HEK293 (cell line): ENCODE data around the gene LINGO1.
A peak's percentile ranks its signal among the peaks of the same experiment; 100 is the strongest.

ENCODE experiments used
- CTCF ChIA-PET: fragments of 350-600 bp; formaldehyde crosslinking; extraction: SDS; loops from one replicate; lab custom pipeline; 2021; ENCODE audit warnings: antibody characterized with exemption; lab: Yijun Ruan, JAX
- POLR2A ChIA-PET: fragments of 300-600 bp; formaldehyde crosslinking; extraction: SDS; loops from one replicate; lab custom pipeline; 2020; ENCODE audit warnings: antibody characterized with exemption, inconsistent platforms; lab: Yijun Ruan, JAX
- H3K27ac ChIP-seq: fragments of 200-500 bp; sonication (Bioruptor generic); 2 replicates; pipeline ENCODE4 v1.5.1; 2014; ENCODE audit warnings: low read depth, low read length, control low read depth, inconsistent platforms; ENCODE audit errors: extremely low read depth
- H3K36me3 ChIP-seq, 2 experiments: fragments of 200-500 bp in 1 of 2; sonication (Bioruptor generic) in 1 of 2; 1 replicate in 1 of 2; 2 replicates in 1 of 2; pipeline ENCODE4 v1.5.1; 2014 to 2017; ENCODE audit warnings: inconsistent platforms in 2 of 2, low read length in 2 of 2; ENCODE audit not compliant: control insufficient read depth in 2 of 2, insufficient read depth in 1 of 2
- H3K4me1 ChIP-seq: fragments of 200-500 bp; sonication (Bioruptor generic); 2 replicates; pipeline ENCODE4 v1.5.1; 2014; ENCODE audit warnings: mild to moderate bottlenecking, low read length, inconsistent platforms; ENCODE audit not compliant: control insufficient read depth, insufficient read depth
- H3K4me3 ChIP-seq: 2 replicates; pipeline ENCODE4 v1.5.1; 2011; ENCODE audit warnings: low read depth, mild to moderate bottlenecking, control low read depth, low read length, moderate library complexity
- H3K9me3 ChIP-seq: fragments of 200-500 bp; sonication (Bioruptor generic); 2 replicates; pipeline ENCODE4 v1.5.1; 2014; ENCODE audit warnings: low read depth, low read length, inconsistent platforms; ENCODE audit not compliant: control insufficient read depth, insufficient read depth
- EGR2 ChIP-seq: fragments of 450-650 bp; formaldehyde crosslinking; IDR thresholded peaks from 2 replicates; pipeline ENCODE4 v1.5.1; 2016; ENCODE audit warnings: low read depth, missing biosample characterization, missing genetic modification characterization
- GLIS1 ChIP-seq: fragments of 450-650 bp; formaldehyde crosslinking; IDR thresholded peaks from 2 replicates; pipeline ENCODE4 v1.5.1; 2016; ENCODE audit warnings: missing biosample characterization, missing genetic modification characterization
- ZFHX2 ChIP-seq: fragments of 450-650 bp; formaldehyde crosslinking; conservative IDR thresholded peaks from 2 replicates; pipeline ENCODE4 v1.5.1; 2016; ENCODE audit warnings: missing biosample characterization, missing genetic modification characterization
- ZIC2 ChIP-seq: fragments of 450-650 bp; formaldehyde crosslinking; IDR thresholded peaks from 2 replicates; pipeline ENCODE4 v1.5.1; 2016; ENCODE audit warnings: missing biosample characterization, missing genetic modification characterization
- ZNF341 ChIP-seq: fragments of 450-650 bp; formaldehyde crosslinking; IDR thresholded peaks from 2 replicates; pipeline ENCODE4; 2016; ENCODE audit warnings: low read depth, missing biosample characterization, missing genetic modification characterization
- ZNF394 ChIP-seq: fragments of 450-650 bp; formaldehyde crosslinking; IDR thresholded peaks from 2 replicates; pipeline ENCODE4 v1.5.1; 2016; ENCODE audit warnings: missing biosample characterization, missing genetic modification characterization, mild to moderate bottlenecking, moderate library complexity, borderline replicate concordance
- ZNF398 ChIP-seq: fragments of 450-650 bp; formaldehyde crosslinking; IDR thresholded peaks from 2 replicates; pipeline ENCODE4 v1.5.1; 2017; ENCODE audit warnings: missing biosample characterization, missing genetic modification characterization
- ZNF585B ChIP-seq: fragments of 450-650 bp; formaldehyde crosslinking; IDR thresholded peaks from 2 replicates; pipeline ENCODE4 v1.5.1; 2016; ENCODE audit warnings: missing biosample characterization, missing genetic modification characterization
- ZNF707 ChIP-seq: fragments of 450-650 bp; formaldehyde crosslinking; IDR thresholded peaks from 2 replicates; pipeline ENCODE4 v1.5.1; 2016; ENCODE audit warnings: missing biosample characterization, missing genetic modification characterization
- ZNF791 ChIP-seq: fragments of 450-650 bp; formaldehyde crosslinking; IDR thresholded peaks from 2 replicates; pipeline ENCODE4 v1.5.1; 2016; ENCODE audit warnings: missing biosample characterization, missing genetic modification characterization
- ZXDB ChIP-seq: fragments of 450-650 bp; formaldehyde crosslinking; IDR thresholded peaks from 2 replicates; pipeline ENCODE4 v1.5.1; 2016; ENCODE audit warnings: missing biosample characterization, missing genetic modification characterization
- TF ChIP-seq, protein P1 (sequence below): fragments of 450-650 bp; formaldehyde crosslinking; IDR thresholded peaks from 2 replicates; pipeline ENCODE4 v1.5.1; 2016; ENCODE audit warnings: missing biosample characterization, missing genetic modification characterization
- TF ChIP-seq, protein P2 (sequence below): fragments of 450-650 bp; formaldehyde crosslinking; IDR thresholded peaks from 2 replicates; pipeline ENCODE4 v1.5.1; 2016; ENCODE audit warnings: missing biosample characterization, missing genetic modification characterization

Gene LINGO1

GRCh38 chr15:77568014-77568972 lies 64.4 kb downstream of the LINGO1 start:
- POLR2A ChIA-PET: no interaction called here
- no peaks in the 10 kb centered on the region for H3K36me3 ChIP-seq

GRCh38 chr15:77567202-77567601 lies 65.5 kb downstream of the LINGO1 start:
- no peaks in the 10 kb centered on the region for H3K9me3 ChIP-seq
- TF ChIP-seq ZFHX2 (peak; percentile 63), EGR2 (peak; percentile 60), ZNF585B (tag by site-specific recombination) (no peak), ZNF398 (tag by site-specific recombination) (no peak), ZNF707 (tag by site-specific recombination) (no peak), GLIS1 (tag by site-specific recombination) (peak; percentile 18; the same call in 1 of the 2 replicates), ZNF791 (tag by site-specific recombination) (no peak)
- TF ChIP-seq, protein P1, sequence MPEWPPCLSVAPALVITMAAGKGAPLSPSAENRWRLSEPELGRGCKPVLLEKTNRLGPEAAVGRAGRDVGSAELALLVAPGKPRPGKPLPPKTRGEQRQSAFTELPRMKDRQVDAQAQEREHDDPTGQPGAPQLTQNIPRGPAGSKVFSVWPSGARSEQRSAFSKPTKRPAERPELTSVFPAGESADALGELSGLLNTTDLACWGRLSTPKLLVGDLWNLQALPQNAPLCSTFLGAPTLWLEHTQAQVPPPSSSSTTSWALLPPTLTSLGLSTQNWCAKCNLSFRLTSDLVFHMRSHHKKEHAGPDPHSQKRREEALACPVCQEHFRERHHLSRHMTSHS: no peak
- TF ChIP-seq, all 188 proteins: peak for 3
- CTCF ChIA-PET: interaction anchor here (0.6 to 5.3 kb wide), 4 partner anchors 23 to 450 kb away, joined by 3 to 33 read pairs (median 4); no protein-coding TSS in a partner anchor
- POLR2A ChIA-PET: no interaction called here
- H3K36me3 ChIP-seq: no peaks in the 10 kb centered on the region
- no peak overlapping the region for H3K4me3 ChIP-seq
- peaks cover 4% of the 10 kb centered on the region; the same call in 1 of the 2 replicates for H3K4me1 ChIP-seq
- no peak overlapping the region for H3K27ac ChIP-seq

More at GRCh38 chr15:77568014-77568972, 64.4 kb downstream of the LINGO1 start:
- TF ChIP-seq, protein P2, sequence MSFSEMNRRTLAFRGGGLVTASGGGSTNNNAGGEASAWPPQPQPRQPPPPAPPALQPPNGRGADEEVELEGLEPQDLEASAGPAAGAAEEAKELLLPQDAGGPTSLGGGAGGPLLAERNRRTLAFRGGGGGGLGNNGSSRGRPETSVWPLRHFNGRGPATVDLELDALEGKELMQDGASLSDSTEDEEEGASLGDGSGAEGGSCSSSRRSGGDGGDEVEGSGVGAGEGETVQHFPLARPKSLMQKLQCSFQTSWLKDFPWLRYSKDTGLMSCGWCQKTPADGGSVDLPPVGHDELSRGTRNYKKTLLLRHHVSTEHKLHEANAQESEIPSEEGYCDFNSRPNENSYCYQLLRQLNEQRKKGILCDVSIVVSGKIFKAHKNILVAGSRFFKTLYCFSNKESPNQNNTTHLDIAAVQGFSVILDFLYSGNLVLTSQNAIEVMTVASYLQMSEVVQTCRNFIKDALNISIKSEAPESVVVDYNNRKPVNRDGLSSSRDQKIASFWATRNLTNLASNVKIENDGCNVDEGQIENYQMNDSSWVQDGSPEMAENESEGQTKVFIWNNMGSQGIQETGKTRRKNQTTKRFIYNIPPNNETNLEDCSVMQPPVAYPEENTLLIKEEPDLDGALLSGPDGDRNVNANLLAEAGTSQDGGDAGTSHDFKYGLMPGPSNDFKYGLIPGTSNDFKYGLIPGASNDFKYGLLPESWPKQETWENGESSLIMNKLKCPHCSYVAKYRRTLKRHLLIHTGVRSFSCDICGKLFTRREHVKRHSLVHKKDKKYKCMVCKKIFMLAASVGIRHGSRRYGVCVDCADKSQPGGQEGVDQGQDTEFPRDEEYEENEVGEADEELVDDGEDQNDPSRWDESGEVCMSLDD (tag by site-specific recombination): no peak
- TF ChIP-seq ZXDB (tag by site-specific recombination) (no peak), ZIC2 (tag by site-specific recombination) (peak; percentile 44; the same call in 1 of the 2 replicates)
- Histone ChIP-seq H3K4me3 (no peak overlapping the region), H3K9me3 (no peaks in the 10 kb centered on the region), H3K27ac (no peak overlapping the region), H3K4me1 (peaks cover 4% of the 10 kb centered on the region; the same call in 1 of the 2 replicates)
- CTCF ChIA-PET: interaction anchor here (1.6 to 5.3 kb wide), 2 partner anchors 25 to 65 kb away, joined by 5 to 33 read pairs; no protein-coding TSS in a partner anchor

GRCh38 chr15:77566092-77566491 lies 66.6 kb downstream of the LINGO1 start:
- POLR2A ChIA-PET: no interaction called here
- peak; percentile 49; the same call in 1 of the 2 replicates for TF ChIP-seq ZNF341 (tag by site-specific recombination)
- peak; percentile 17; the same call in 1 of the 2 replicates for TF ChIP-seq ZIC2 (tag by site-specific recombination)
- TF ChIP-seq ZNF394 (tag by site-specific recombination): no peak
- H3K27ac ChIP-seq: no peak overlapping the region
- H3K36me3 ChIP-seq: no peaks in the 10 kb centered on the region
- CTCF ChIA-PET: interaction anchor here (0.7 to 5.3 kb wide), 4 partner anchors 9 to 256 kb away, joined by 3 to 33 read pairs (median 3); no protein-coding TSS in a partner anchor
- no peaks in the 10 kb centered on the region for H3K9me3 ChIP-seq
- peaks cover 4% of the 10 kb centered on the region; the same call in 1 of the 2 replicates for H3K4me1 ChIP-seq
- H3K4me3 ChIP-seq: no peak overlapping the region
